KG1 (cell line): ENCODE results near the gene LRRIQ1.
"Not testable (repeated sequence)": the region's sequence is repeated elsewhere in the genome, so short reads cannot be mapped to it uniquely, and the experiment has no call there.

ENCODE experiments used
- DNase-seq: peaks from one replicate; lab custom pipeline; 2025; lab: John Stamatoyannopoulos, UW

Gene LRRIQ1

GRCh38 chr12:85206543-85206942 is 170.4 kb downstream of the LRRIQ1 start:
- DNase-seq, result no peak

- DNase-seq, result not testable (repeated sequence)
Measured at GRCh38 chr12:85224339-85224738, 188.2 kb downstream of the LRRIQ1 start.

GRCh38 chr12:85225501-85225900 is 189.3 kb downstream of the LRRIQ1 start:
- no peak for DNase-seq

- no peak for DNase-seq
Measured at GRCh38 chr12:85237327-85237726, 201.2 kb downstream of the LRRIQ1 start.

- DNase-seq, result no peak
Measured at GRCh38 chr12:85244561-85244960, 208.4 kb downstream of the LRRIQ1 start.

GRCh38 chr12:85253853-85254252 is 217.7 kb downstream of the LRRIQ1 start:
- DNase-seq, result no peak

GRCh38 chr12:85257671-85258070 is 221.5 kb downstream of the LRRIQ1 start:
- DNase-seq, result no peak

GRCh38 chr12:85260447-85260846 is 224.3 kb downstream of the LRRIQ1 start:
- DNase-seq, result no peak

GRCh38 chr12:85260896-85261295 is 224.7 kb downstream of the LRRIQ1 start:
- no peak for DNase-seq

- no peak for DNase-seq
Measured at GRCh38 chr12:85266356-85266755, 230.2 kb downstream of the LRRIQ1 start.

- no peak for DNase-seq
Measured at GRCh38 chr12:85273381-85274314, 237.5 kb downstream of the LRRIQ1 start.

GRCh38 chr12:85274315-85274651 is 238.1 kb downstream of the LRRIQ1 start:
- DNase-seq, result no peak

- no peak for DNase-seq
Measured at GRCh38 chr12:85275374-85275773, 239.2 kb downstream of the LRRIQ1 start.

GRCh38 chr12:85277191-85277590 is 241.0 kb downstream of the LRRIQ1 start:
- DNase-seq, result no peak

GRCh38 chr12:85277900-85278597 is 241.9 kb downstream of the LRRIQ1 start:
- DNase-seq, result no peak

- DNase-seq, result no peak
Measured at GRCh38 chr12:85278598-85279448, 242.7 kb downstream of the LRRIQ1 start.

- no peak for DNase-seq
Measured at GRCh38 chr12:85279449-85280164, 243.5 kb downstream of the LRRIQ1 start.

- DNase-seq, result no peak
Measured at GRCh38 chr12:85280165-85280983, 244.2 kb downstream of the LRRIQ1 start, which contains the start of gene ALX1. Gene ALX1 (plus strand): TSS chr12:85280220. CDS start chr12:85280262, 42 bp downstream.

- DNase-seq, result no peak
Measured at GRCh38 chr12:85280984-85281630, 245.0 kb downstream of the LRRIQ1 start.

- DNase-seq, result no peak
Measured at GRCh38 chr12:85281636-85282312, 245.6 kb downstream of the LRRIQ1 start.
